K562 (cell line): ENCODE data around the gene MYOC. TPM values are rescaled to one million over a fixed set of nuclear protein-coding genes. Genes with fewer than 3 reads are reported as not detected.
A peak's percentile ranks its signal among the peaks of the same experiment; 100 is the strongest.

ENCODE experiments used
- CBX1 ChIP-seq: sonication (generic); IDR thresholded peaks from 2 replicates; pipeline ENCODE4 v1.6.1; 2016; ENCODE audit warnings: antibody characterized with exemption, low read depth, mild to moderate bottlenecking
- CREBBP ChIP-seq: IDR thresholded peaks from one replicate; pipeline ENCODE4 v1.6.1; 2012; ENCODE audit warnings: low read depth, mild to moderate bottlenecking, control low read depth, inconsistent platforms, low read length
- FOS ChIP-seq: IDR thresholded peaks from 3 replicates; pipeline ENCODE4 v1.6.1; 2011; ENCODE audit not compliant: insufficient read length; ENCODE audit errors: extremely low read depth
- FOXK2 ChIP-seq, 2 experiments: fragments of 450-650 bp; IDR thresholded peaks in 1 of 2; conservative IDR thresholded peaks in 1 of 2; 2 replicates each; pipeline ENCODE4 v1.6.1; 2016; ENCODE audit warnings: low read depth in 2 of 2, mild to moderate bottlenecking in 1 of 2
- MAFF ChIP-seq: IDR thresholded peaks from 2 replicates; pipeline ENCODE4 v1.6.1; 2012; ENCODE audit warnings: low read length, improper control_type of control experiment
- MEF2A ChIP-seq: IDR thresholded peaks from 2 replicates; pipeline ENCODE4 v1.6.1; 2011; ENCODE audit warnings: low read depth, mild to moderate bottlenecking, low read length, moderate library complexity; ENCODE audit not compliant: control insufficient read depth
- MTA1 ChIP-seq: fragments of 450-650 bp; IDR thresholded peaks from 2 replicates; pipeline ENCODE4 v1.6.1; 2017; ENCODE audit warnings: borderline replicate concordance
- NR1H2 ChIP-seq: sonication (generic); formaldehyde crosslinking; IDR thresholded peaks from 2 replicates; pipeline ENCODE4 v1.4.0; 2020; ENCODE audit warnings: mild to moderate bottlenecking, missing genetic modification reagents
- STAT5B ChIP-seq: fragments of 250-450 bp; sonication (Bioruptor Pico); IDR thresholded peaks from 2 replicates; pipeline ENCODE4 v1.8.0; 2021; ENCODE audit warnings: mild to moderate bottlenecking, inconsistent platforms
- ZNF212 ChIP-seq: fragments of 450-650 bp; formaldehyde crosslinking; IDR thresholded peaks from 2 replicates; pipeline ENCODE4 v1.4.0; 2020; ENCODE audit warnings: mild to moderate bottlenecking
- ZNF253 ChIP-seq: fragments of 250-450 bp; sonication (Bioruptor Pico); conservative IDR thresholded peaks from 2 replicates; pipeline ENCODE4 v1.6.1; 2021; ENCODE audit warnings: mild to moderate bottlenecking
- ZNF282 ChIP-seq: sonication (generic); formaldehyde crosslinking; IDR thresholded peaks from 2 replicates; pipeline ENCODE4 v1.8.1; 2023; ENCODE audit warnings: missing genetic modification reagents
- ZNF408 ChIP-seq: fragments of 250-450 bp; sonication (Bioruptor Pico); IDR thresholded peaks from 2 replicates; pipeline ENCODE4 v1.4.0; 2020; ENCODE audit warnings: low read depth, mild to moderate bottlenecking, moderate library complexity
- ZNF696 ChIP-seq: fragments of 250-450 bp; sonication (Bioruptor Pico); conservative IDR thresholded peaks from 2 replicates; pipeline ENCODE4 v1.4.0; 2020; ENCODE audit warnings: mild to moderate bottlenecking, moderate library complexity
- ZZZ3 ChIP-seq: fragments of 450-650 bp; IDR thresholded peaks from 2 replicates; pipeline ENCODE4 v1.6.1; 2016; ENCODE audit warnings: antibody characterized with exemption, mild to moderate bottlenecking, moderate library complexity
- polyA plus RNA-seq, 8 experiments: library from polyadenylated mRNA; depleted of rRNA in 4 of 8; stranded (reverse) in 5 of 8; unstranded in 3 of 8; fragments of >200 nt; fragmentation: Nextera tagmentation in 2 of 8; fragmentation: Illumina TruSeq in 1 of 8; extraction: Ambion mirVana in 2 of 8; extraction: Trizol in 1 of 8; gene quantifications; 2 replicates each; pipeline versions ENCODE4 v1.2.1 to v1.2.3, GENCODE V29; 2011 to 2014; ENCODE audit warnings: inconsistent platforms in 1 of 8, missing spikeins in 1 of 8
- total RNA-seq, 7 experiments: library from RNA; depleted of rRNA in 6 of 7; stranded (reverse); fragments of >200 nt in 6 of 7; fragmentation: Illumina TruSeq in 2 of 7; extraction: Trizol in 2 of 7; gene quantifications; 2 replicates each; pipeline versions ENCODE4 v1.2.1 to v1.2.3, GENCODE V29; 2011 to 2021; ENCODE audit warnings: low replicate concordance in 1 of 7
- TF ChIP-seq, protein P1 (sequence below): fragments of 200-600 bp; sonication (generic); IDR thresholded peaks from one replicate; pipeline ENCODE4 v1.6.1; 2012; ENCODE audit warnings: mild to moderate bottlenecking, low read depth, low read length, inconsistent platforms
- TF ChIP-seq, protein P2 (sequence below): fragments of 250-450 bp; sonication (Bioruptor Pico); IDR thresholded peaks from 2 replicates; pipeline ENCODE4 v1.4.0; 2020; ENCODE audit warnings: mild to moderate bottlenecking, moderate library complexity, borderline replicate concordance

The MYOC gene
- total and polyA plus RNA-seq, 9 of the 15 experiments (the other 6 are each of a cell fraction or from before 2014, with no cell fraction given), result not detected

DNA sequence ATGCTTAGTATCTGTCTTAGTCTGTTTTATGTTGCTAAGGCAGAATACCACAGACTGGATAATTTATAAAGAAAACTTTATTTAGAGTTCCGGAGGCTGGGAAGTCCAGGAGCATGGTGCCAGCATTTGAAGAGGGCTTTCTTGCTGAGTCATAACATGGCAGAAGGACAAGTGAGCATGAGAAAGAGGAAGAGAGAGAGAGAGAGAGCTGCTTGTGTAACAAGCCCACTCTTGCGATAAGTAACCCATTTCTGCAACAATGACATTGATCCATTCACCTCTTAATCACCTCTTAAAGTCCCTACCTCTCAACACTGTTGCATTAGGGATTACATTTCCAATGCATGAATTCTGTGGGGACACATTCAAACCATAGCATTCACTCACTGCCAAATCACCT is 42.1 kb downstream of the MYOC start (continued):
- TF ChIP-seq, protein P1, sequence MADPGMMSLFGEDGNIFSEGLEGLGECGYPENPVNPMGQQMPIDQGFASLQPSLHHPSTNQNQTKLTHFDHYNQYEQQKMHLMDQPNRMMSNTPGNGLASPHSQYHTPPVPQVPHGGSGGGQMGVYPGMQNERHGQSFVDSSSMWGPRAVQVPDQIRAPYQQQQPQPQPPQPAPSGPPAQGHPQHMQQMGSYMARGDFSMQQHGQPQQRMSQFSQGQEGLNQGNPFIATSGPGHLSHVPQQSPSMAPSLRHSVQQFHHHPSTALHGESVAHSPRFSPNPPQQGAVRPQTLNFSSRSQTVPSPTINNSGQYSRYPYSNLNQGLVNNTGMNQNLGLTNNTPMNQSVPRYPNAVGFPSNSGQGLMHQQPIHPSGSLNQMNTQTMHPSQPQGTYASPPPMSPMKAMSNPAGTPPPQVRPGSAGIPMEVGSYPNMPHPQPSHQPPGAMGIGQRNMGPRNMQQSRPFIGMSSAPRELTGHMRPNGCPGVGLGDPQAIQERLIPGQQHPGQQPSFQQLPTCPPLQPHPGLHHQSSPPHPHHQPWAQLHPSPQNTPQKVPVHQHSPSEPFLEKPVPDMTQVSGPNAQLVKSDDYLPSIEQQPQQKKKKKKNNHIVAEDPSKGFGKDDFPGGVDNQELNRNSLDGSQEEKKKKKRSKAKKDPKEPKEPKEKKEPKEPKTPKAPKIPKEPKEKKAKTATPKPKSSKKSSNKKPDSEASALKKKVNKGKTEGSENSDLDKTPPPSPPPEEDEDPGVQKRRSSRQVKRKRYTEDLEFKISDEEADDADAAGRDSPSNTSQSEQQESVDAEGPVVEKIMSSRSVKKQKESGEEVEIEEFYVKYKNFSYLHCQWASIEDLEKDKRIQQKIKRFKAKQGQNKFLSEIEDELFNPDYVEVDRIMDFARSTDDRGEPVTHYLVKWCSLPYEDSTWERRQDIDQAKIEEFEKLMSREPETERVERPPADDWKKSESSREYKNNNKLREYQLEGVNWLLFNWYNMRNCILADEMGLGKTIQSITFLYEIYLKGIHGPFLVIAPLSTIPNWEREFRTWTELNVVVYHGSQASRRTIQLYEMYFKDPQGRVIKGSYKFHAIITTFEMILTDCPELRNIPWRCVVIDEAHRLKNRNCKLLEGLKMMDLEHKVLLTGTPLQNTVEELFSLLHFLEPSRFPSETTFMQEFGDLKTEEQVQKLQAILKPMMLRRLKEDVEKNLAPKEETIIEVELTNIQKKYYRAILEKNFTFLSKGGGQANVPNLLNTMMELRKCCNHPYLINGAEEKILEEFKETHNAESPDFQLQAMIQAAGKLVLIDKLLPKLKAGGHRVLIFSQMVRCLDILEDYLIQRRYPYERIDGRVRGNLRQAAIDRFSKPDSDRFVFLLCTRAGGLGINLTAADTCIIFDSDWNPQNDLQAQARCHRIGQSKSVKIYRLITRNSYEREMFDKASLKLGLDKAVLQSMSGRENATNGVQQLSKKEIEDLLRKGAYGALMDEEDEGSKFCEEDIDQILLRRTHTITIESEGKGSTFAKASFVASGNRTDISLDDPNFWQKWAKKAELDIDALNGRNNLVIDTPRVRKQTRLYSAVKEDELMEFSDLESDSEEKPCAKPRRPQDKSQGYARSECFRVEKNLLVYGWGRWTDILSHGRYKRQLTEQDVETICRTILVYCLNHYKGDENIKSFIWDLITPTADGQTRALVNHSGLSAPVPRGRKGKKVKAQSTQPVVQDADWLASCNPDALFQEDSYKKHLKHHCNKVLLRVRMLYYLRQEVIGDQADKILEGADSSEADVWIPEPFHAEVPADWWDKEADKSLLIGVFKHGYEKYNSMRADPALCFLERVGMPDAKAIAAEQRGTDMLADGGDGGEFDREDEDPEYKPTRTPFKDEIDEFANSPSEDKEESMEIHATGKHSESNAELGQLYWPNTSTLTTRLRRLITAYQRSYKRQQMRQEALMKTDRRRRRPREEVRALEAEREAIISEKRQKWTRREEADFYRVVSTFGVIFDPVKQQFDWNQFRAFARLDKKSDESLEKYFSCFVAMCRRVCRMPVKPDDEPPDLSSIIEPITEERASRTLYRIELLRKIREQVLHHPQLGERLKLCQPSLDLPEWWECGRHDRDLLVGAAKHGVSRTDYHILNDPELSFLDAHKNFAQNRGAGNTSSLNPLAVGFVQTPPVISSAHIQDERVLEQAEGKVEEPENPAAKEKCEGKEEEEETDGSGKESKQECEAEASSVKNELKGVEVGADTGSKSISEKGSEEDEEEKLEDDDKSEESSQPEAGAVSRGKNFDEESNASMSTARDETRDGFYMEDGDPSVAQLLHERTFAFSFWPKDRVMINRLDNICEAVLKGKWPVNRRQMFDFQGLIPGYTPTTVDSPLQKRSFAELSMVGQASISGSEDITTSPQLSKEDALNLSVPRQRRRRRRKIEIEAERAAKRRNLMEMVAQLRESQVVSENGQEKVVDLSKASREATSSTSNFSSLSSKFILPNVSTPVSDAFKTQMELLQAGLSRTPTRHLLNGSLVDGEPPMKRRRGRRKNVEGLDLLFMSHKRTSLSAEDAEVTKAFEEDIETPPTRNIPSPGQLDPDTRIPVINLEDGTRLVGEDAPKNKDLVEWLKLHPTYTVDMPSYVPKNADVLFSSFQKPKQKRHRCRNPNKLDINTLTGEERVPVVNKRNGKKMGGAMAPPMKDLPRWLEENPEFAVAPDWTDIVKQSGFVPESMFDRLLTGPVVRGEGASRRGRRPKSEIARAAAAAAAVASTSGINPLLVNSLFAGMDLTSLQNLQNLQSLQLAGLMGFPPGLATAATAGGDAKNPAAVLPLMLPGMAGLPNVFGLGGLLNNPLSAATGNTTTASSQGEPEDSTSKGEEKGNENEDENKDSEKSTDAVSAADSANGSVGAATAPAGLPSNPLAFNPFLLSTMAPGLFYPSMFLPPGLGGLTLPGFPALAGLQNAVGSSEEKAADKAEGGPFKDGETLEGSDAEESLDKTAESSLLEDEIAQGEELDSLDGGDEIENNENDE, result no peak
- TF ChIP-seq FOS, result no peak
- TF ChIP-seq ZZZ3, result no peak
- no peak for TF ChIP-seq MEF2A
- TF ChIP-seq FOXK2 (conservative IDR thresholded peaks at IDR 0.05 in 1 of 2, IDR thresholded peaks at IDR 0.05 in 1 of 2; ENCODE audit: low read depth in 2 of 2), result no peak
- TF ChIP-seq CBX1, result no peak
- TF ChIP-seq ZNF282, result no peak
- TF ChIP-seq ZNF212, result no peak
- TF ChIP-seq MTA1, result no peak
- TF ChIP-seq ZNF696 (CRISPR knock-in tag), result no peak
- no peak for TF ChIP-seq STAT5B
- TF ChIP-seq NR1H2 (CRISPR knock-in tag), result no peak
- TF ChIP-seq CREBBP, result no peak
- TF ChIP-seq ZNF253 (CRISPR knock-in tag), result no peak
- TF ChIP-seq, protein P2, sequence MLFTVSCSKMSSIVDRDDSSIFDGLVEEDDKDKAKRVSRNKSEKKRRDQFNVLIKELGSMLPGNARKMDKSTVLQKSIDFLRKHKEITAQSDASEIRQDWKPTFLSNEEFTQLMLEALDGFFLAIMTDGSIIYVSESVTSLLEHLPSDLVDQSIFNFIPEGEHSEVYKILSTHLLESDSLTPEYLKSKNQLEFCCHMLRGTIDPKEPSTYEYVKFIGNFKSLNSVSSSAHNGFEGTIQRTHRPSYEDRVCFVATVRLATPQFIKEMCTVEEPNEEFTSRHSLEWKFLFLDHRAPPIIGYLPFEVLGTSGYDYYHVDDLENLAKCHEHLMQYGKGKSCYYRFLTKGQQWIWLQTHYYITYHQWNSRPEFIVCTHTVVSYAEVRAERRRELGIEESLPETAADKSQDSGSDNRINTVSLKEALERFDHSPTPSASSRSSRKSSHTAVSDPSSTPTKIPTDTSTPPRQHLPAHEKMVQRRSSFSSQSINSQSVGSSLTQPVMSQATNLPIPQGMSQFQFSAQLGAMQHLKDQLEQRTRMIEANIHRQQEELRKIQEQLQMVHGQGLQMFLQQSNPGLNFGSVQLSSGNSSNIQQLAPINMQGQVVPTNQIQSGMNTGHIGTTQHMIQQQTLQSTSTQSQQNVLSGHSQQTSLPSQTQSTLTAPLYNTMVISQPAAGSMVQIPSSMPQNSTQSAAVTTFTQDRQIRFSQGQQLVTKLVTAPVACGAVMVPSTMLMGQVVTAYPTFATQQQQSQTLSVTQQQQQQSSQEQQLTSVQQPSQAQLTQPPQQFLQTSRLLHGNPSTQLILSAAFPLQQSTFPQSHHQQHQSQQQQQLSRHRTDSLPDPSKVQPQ (CRISPR knock-in tag), result no peak
- TF ChIP-seq MAFF, result peak; percentile 67
- TF ChIP-seq ZNF408 (CRISPR knock-in tag), result no peak
